Measurements from ENCODE around the gene SPEM2. TPM values are rescaled to one million over a fixed set of nuclear protein-coding genes. Genes with fewer than 3 reads are reported as not detected.
A peak's percentile ranks its signal among the peaks of the same experiment; 100 is the strongest.

Gene SPEM2
- total RNA-seq (2014; rRNA removed; shearing (Covaris generic); ENCODE audit: low replicate concordance): not detected in 2 replicates

GRCh38 chr17:7425316-7425715 lies at the start of gene SPEM2:
Gene SPEM2, plus strand, starts transcription at chr17:7425616. Its CDS starts 73 bp downstream, at chr17:7425689.
- in situ Hi-C loops (cut with HindIII; ENCODE audit: low pct_unique_long_range_greater_than_20kb, low sequenced_read_pairs): no loop called here
- DNase-seq (ENCODE audit: low read depth): no peak

GRCh38 chr17:7379134-7379533 lies 46.3 kb upstream of the SPEM2 start:
- in situ Hi-C loops (cut with HindIII; ENCODE audit: low pct_unique_long_range_greater_than_20kb, low sequenced_read_pairs): no loop called here

GRCh38 chr17:7380321-7380720 lies 45.1 kb upstream of the SPEM2 start:
- in situ Hi-C loops (cut with HindIII; ENCODE audit: low pct_unique_long_range_greater_than_20kb, low sequenced_read_pairs): no loop called here
- no peak for DNase-seq (ENCODE audit: low read depth)

More at GRCh38 chr17:7379134-7379533, 46.3 kb upstream of the SPEM2 start:
- DNase-seq (ENCODE audit: low read depth): no peak

GRCh38 chr17:7380855-7381683 lies 44.3 kb upstream of the SPEM2 start, which contains the start of gene TNK1:
Gene TNK1, plus strand, starts transcription at chr17:7381089. Its CDS starts 1,838 bp downstream, at chr17:7382927.
- in situ Hi-C loops (cut with HindIII; ENCODE audit: low pct_unique_long_range_greater_than_20kb, low sequenced_read_pairs): no loop called here
- DNase-seq (ENCODE audit: low read depth): no peak

GRCh38 chr17:7382901-7383300 lies 42.5 kb upstream of the SPEM2 start:
- no peak for DNase-seq (ENCODE audit: low read depth)
- in situ Hi-C loops (cut with HindIII; ENCODE audit: low pct_unique_long_range_greater_than_20kb, low sequenced_read_pairs): no loop called here

- no peak for DNase-seq (ENCODE audit: low read depth)
- in situ Hi-C loops (cut with HindIII; ENCODE audit: low pct_unique_long_range_greater_than_20kb, low sequenced_read_pairs): no loop called here
These were observed 42.1 kb upstream of the SPEM2 start for GRCh38 chr17:7383371-7383741.

- in situ Hi-C loops (cut with HindIII; ENCODE audit: low pct_unique_long_range_greater_than_20kb, low sequenced_read_pairs): no loop called here
- no peak for DNase-seq (ENCODE audit: low read depth)
These were observed 41.5 kb upstream of the SPEM2 start for GRCh38 chr17:7383742-7384488.

GRCh38 chr17:7384489-7385081 lies 40.8 kb upstream of the SPEM2 start:
- in situ Hi-C loops (cut with HindIII; ENCODE audit: low pct_unique_long_range_greater_than_20kb, low sequenced_read_pairs): no loop called here
- DNase-seq (ENCODE audit: low read depth): no peak

GRCh38 chr17:7388856-7389255 lies 36.6 kb upstream of the SPEM2 start:
- in situ Hi-C loops (cut with HindIII; ENCODE audit: low pct_unique_long_range_greater_than_20kb, low sequenced_read_pairs): no loop called here
- no peak for DNase-seq (ENCODE audit: low read depth)

GRCh38 chr17:7389924-7390910 lies 35.2 kb upstream of the SPEM2 start:
- in situ Hi-C loops (cut with HindIII; ENCODE audit: low pct_unique_long_range_greater_than_20kb, low sequenced_read_pairs): no loop called here
- no peak for DNase-seq (ENCODE audit: low read depth)

- DNase-seq (ENCODE audit: low read depth): no peak
- in situ Hi-C loops (cut with HindIII; ENCODE audit: low pct_unique_long_range_greater_than_20kb, low sequenced_read_pairs): no loop called here
These were observed 34.1 kb upstream of the SPEM2 start for GRCh38 chr17:7391307-7391706.

GRCh38 chr17:7392696-7393612 lies 32.5 kb upstream of the SPEM2 start:
- in situ Hi-C loops (cut with HindIII; ENCODE audit: low pct_unique_long_range_greater_than_20kb, low sequenced_read_pairs): no loop called here
- no peak for DNase-seq (ENCODE audit: low read depth)

GRCh38 chr17:7393613-7394451 lies 31.6 kb upstream of the SPEM2 start:
- DNase-seq (ENCODE audit: low read depth): no peak
- in situ Hi-C loops (cut with HindIII; ENCODE audit: low pct_unique_long_range_greater_than_20kb, low sequenced_read_pairs): no loop called here

GRCh38 chr17:7394452-7395191 lies 30.8 kb upstream of the SPEM2 start, which contains the start of gene PLSCR3:
Gene PLSCR3, minus strand, starts transcription at chr17:7394525. Its CDS starts 415 bp downstream, at chr17:7394110.
- in situ Hi-C loops (cut with HindIII; ENCODE audit: low pct_unique_long_range_greater_than_20kb, low sequenced_read_pairs): no loop called here
- peak; percentile 86 for DNase-seq (ENCODE audit: low read depth)

GRCh38 chr17:7396147-7396546 lies 29.3 kb upstream of the SPEM2 start:
- in situ Hi-C loops (cut with HindIII; ENCODE audit: low pct_unique_long_range_greater_than_20kb, low sequenced_read_pairs): no loop called here
- no peak for DNase-seq (ENCODE audit: low read depth)

Measured in Caki2 (cell line).